ENCODE measurements around the gene CNST. TPM values are rescaled to one million over a fixed set of nuclear protein-coding genes. Genes with fewer than 3 reads are reported as not detected.
A peak's percentile ranks its signal among the peaks of the same experiment; 100 is the strongest.
"Not testable (repeated sequence)": the region's sequence is repeated elsewhere in the genome, so short reads cannot be mapped to it uniquely, and the experiment has no call there.

The CNST gene
- total RNA-seq, 8 experiments from 2014 or later: 11.6 to 56.4 (median 28.5) TPM

- in situ Hi-C loops (cut with MboI; ENCODE audit: low pct_unique_long_range_greater_than_20kb in 2 of 9, low sequenced_read_pairs in 9 of 9, unreplicated experiment in 9 of 9): no loop called here
- H3K4me1 ChIP-seq (replicated peaks in 1 of 2): peaks cover 11 to 17% of the 10 kb centered on the region in 2 donors
- ATAC-seq (replicated peaks in 6 of 8): no peak
- no peak overlapping the region for H3K27ac ChIP-seq
- WGBS, 10 experiments: 60 to 100% (median 90%) methylated on average over 2 to 3 of the region's 3 CpGs; no CpG with 5 or more reads in 4 of the 10 experiments
- no peak overlapping the region for H3K4me3 ChIP-seq
These were observed 128.9 kb downstream of the CNST start for GRCh38 chr1:246695136-246695535.

GRCh38 chr1:246695666-246696065 lies 129.4 kb downstream of the CNST start:
- Histone ChIP-seq H3K4me3 (no peak overlapping the region), H3K4me1 (replicated peaks in 1 of 2) (peaks cover 11 to 17% of the 10 kb centered on the region in 2 donors), H3K27ac (no peak overlapping the region)
- in situ Hi-C loops (cut with MboI; ENCODE audit: low pct_unique_long_range_greater_than_20kb in 2 of 9, low sequenced_read_pairs in 9 of 9, unreplicated experiment in 9 of 9): no loop called here
- no peak for ATAC-seq (replicated peaks in 6 of 8)
- 86 to 100% (median 91%) methylated on average over 1 to 5 of the region's 5 CpGs; no CpG with 5 or more reads in 3 of the 10 experiments for WGBS, 10 experiments

- peak in 3 of 8 experiments; percentile 0 to 3 (median 1) for ATAC-seq (replicated peaks in 6 of 8)
- 50 to 100% (median 81%) methylated on average over 1 to 7 of the region's 8 CpGs; no CpG with 5 or more reads in 1 of the 10 experiments for WGBS, 10 experiments
- in situ Hi-C loops (cut with MboI; ENCODE audit: low pct_unique_long_range_greater_than_20kb in 2 of 9, low sequenced_read_pairs in 9 of 9, unreplicated experiment in 9 of 9): no loop called here
- Histone ChIP-seq H3K4me3 (peak overlapping the region in 1 of 5 donors; percentile 4), H3K27ac (peak overlapping the region in 1 of 2 donors; percentile 29), H3K4me1 (replicated peaks in 1 of 2) (peaks cover 3 to 8% of the 10 kb centered on the region in 2 donors)
These were observed 132.3 kb downstream of the CNST start for GRCh38 chr1:246698466-246699094.

- H3K27ac ChIP-seq: peak overlapping the region in 1 of 2 donors; percentile 29
- H3K4me3 ChIP-seq: peak overlapping the region in 2 of 5 donors; percentile 1 to 4
- peaks cover 3 to 8% of the 10 kb centered on the region in 2 donors for H3K4me1 ChIP-seq (replicated peaks in 1 of 2)
- in situ Hi-C loops (cut with MboI; ENCODE audit: low pct_unique_long_range_greater_than_20kb in 2 of 9, low sequenced_read_pairs in 9 of 9, unreplicated experiment in 9 of 9): no loop called here
- WGBS, 10 experiments: 0 to 14% (median 11%) methylated on average over 2 to 17 of the region's 18 CpGs; no CpG with 5 or more reads in 1 of the 10 experiments
- peak; percentile 66 to 99 (median 95) for ATAC-seq (replicated peaks in 6 of 8)
These were observed 133.0 kb downstream of the CNST start for GRCh38 chr1:246699095-246699735.

- H3K4me1 ChIP-seq (replicated peaks in 1 of 2): peaks cover 0 to 3% of the 10 kb centered on the region in 2 donors
- WGBS, 10 experiments: 67 to 88% (median 82%) methylated on average over 2 to 8 of the region's 8 CpGs
- H3K4me3 ChIP-seq: no peak overlapping the region
- in situ Hi-C loops (cut with MboI; ENCODE audit: low pct_unique_long_range_greater_than_20kb in 2 of 9, low sequenced_read_pairs in 9 of 9, unreplicated experiment in 9 of 9): no loop called here
- H3K27ac ChIP-seq: no peak overlapping the region
- no peak for ATAC-seq (replicated peaks in 6 of 8)
These were observed 137.3 kb downstream of the CNST start for GRCh38 chr1:246703581-246703980.

- no peak overlapping the region for H3K27ac ChIP-seq
- no peaks in the 10 kb centered on the region for H3K4me1 ChIP-seq (replicated peaks in 1 of 2)
- no peak overlapping the region for H3K4me3 ChIP-seq
- in situ Hi-C loops (cut with MboI; ENCODE audit: low pct_unique_long_range_greater_than_20kb in 2 of 9, low sequenced_read_pairs in 9 of 9, unreplicated experiment in 9 of 9): no loop called here
- 0 to 93% (median 46%) methylated on average over 1 to 3 of the region's 3 CpGs for WGBS, 10 experiments
- ATAC-seq (replicated peaks in 6 of 8): peak in 3 of 8 experiments; percentile 66 to 76 (median 74)
These were observed 139.1 kb downstream of the CNST start for GRCh38 chr1:246705368-246705767.

GRCh38 chr1:246708166-246708565 lies 141.9 kb downstream of the CNST start:
- in situ Hi-C loops (cut with MboI; ENCODE audit: low pct_unique_long_range_greater_than_20kb in 2 of 9, low sequenced_read_pairs in 9 of 9, unreplicated experiment in 9 of 9): no loop called here
- WGBS, 10 experiments: 90 to 100% (median 97%) methylated on average over 2 to 6 of the region's 6 CpGs; no CpG with 5 or more reads in 3 of the 10 experiments

GRCh38 chr1:246709196-246709595 lies 142.9 kb downstream of the CNST start:
- 70 to 100% (median 87%) methylated on average over 2 to 4 of the region's 4 CpGs for WGBS, 10 experiments
- H3K4me3 ChIP-seq: no peak overlapping the region
- in situ Hi-C loops (cut with MboI; ENCODE audit: low pct_unique_long_range_greater_than_20kb in 2 of 9, low sequenced_read_pairs in 9 of 9, unreplicated experiment in 9 of 9): no loop called here
- no peaks in the 10 kb centered on the region for H3K4me1 ChIP-seq (replicated peaks in 1 of 2)
- ATAC-seq (replicated peaks in 6 of 8): no peak
- no peak overlapping the region for H3K27ac ChIP-seq

More at GRCh38 chr1:246708166-246708565, 141.9 kb downstream of the CNST start:
- H3K27ac ChIP-seq: no peak overlapping the region
- no peak overlapping the region for H3K4me3 ChIP-seq
- H3K4me1 ChIP-seq (replicated peaks in 1 of 2): no peaks in the 10 kb centered on the region
- no peak for ATAC-seq (replicated peaks in 6 of 8)

- WGBS, 10 experiments: 11 to 100% (median 39%) methylated on average over 1 to 2 of the region's 2 CpGs
- no peak overlapping the region for H3K4me3 ChIP-seq
- in situ Hi-C loops (cut with MboI; ENCODE audit: low pct_unique_long_range_greater_than_20kb in 2 of 9, low sequenced_read_pairs in 9 of 9, unreplicated experiment in 9 of 9): no loop called here
- no peak for ATAC-seq (replicated peaks in 6 of 8)
- H3K4me1 ChIP-seq (replicated peaks in 1 of 2): no peaks in the 10 kb centered on the region
- H3K27ac ChIP-seq: no peak overlapping the region
These were observed 143.6 kb downstream of the CNST start for GRCh38 chr1:246709835-246710234.

GRCh38 chr1:246711548-246712003 lies 145.3 kb downstream of the CNST start:
- no peak for ATAC-seq (replicated peaks in 6 of 8)
- WGBS, 10 experiments: 17 to 100% (median 78%) methylated on average over 1 to 3 of the region's 3 CpGs; no CpG with 5 or more reads in 2 of the 10 experiments
- H3K27ac ChIP-seq: no peak overlapping the region
- no peaks in the 10 kb centered on the region for H3K4me1 ChIP-seq (replicated peaks in 1 of 2)
- in situ Hi-C loops (cut with MboI; ENCODE audit: low pct_unique_long_range_greater_than_20kb in 2 of 9, low sequenced_read_pairs in 9 of 9, unreplicated experiment in 9 of 9): no loop called here
- no peak overlapping the region for H3K4me3 ChIP-seq

- H3K4me3 ChIP-seq; H3K27ac ChIP-seq; in situ Hi-C loops (cut with MboI; ENCODE audit: low pct_unique_long_range_greater_than_20kb in 2 of 9, low sequenced_read_pairs in 9 of 9, unreplicated experiment in 9 of 9); H3K4me1 ChIP-seq (replicated peaks in 1 of 2); ATAC-seq (replicated peaks in 6 of 8): not testable (repeated sequence)
- 48 to 100% (median 84%) methylated on average over 1 to 5 of the region's 5 CpGs; no CpG with 5 or more reads in 2 of the 10 experiments for WGBS, 10 experiments
These were observed 146.2 kb downstream of the CNST start for GRCh38 chr1:246712428-246712827.
